Choroid plexus epithelial cell (primary cell): Measurements from ENCODE around the gene STAM.
"Not testable (repeated sequence)": the region's sequence is repeated elsewhere in the genome, so short reads cannot be mapped to it uniquely, and the experiment has no call there.

Experiments used
- DNase-seq: peaks from one replicate; pipeline ENCODE4 v3.0.0-alpha.2; 2010; ENCODE audit warnings: low read depth
- H3K4me3 ChIP-seq: 2 replicates; pipeline ENCODE4 v1.5.1; 2011; ENCODE audit warnings: low read depth, mild to moderate bottlenecking, control low read depth, low read length, moderate library complexity
- CTCF ChIP-seq: conservative IDR thresholded peaks from 2 replicates; pipeline ENCODE4 v1.5.1; 2011; ENCODE audit warnings: low read depth, mild to moderate bottlenecking, control low read depth, inconsistent platforms, low read length, moderate library complexity

Gene STAM

GRCh38 chr10:17626656-17627055 is 17.3 kb upstream of the STAM start:
- no peak for TF ChIP-seq CTCF
- DNase-seq = no peak
- no peak overlapping the region for H3K4me3 ChIP-seq

- not testable (repeated sequence) for DNase-seq, H3K4me3 ChIP-seq
Measured at GRCh38 chr10:17632590-17632989, 11.4 kb upstream of the STAM start.

- no peak for TF ChIP-seq CTCF
- no peak for DNase-seq
- no peak overlapping the region for H3K4me3 ChIP-seq
Measured at GRCh38 chr10:17633353-17633752, 10.6 kb upstream of the STAM start.

- TF ChIP-seq CTCF = no peak
- H3K4me3 ChIP-seq = no peak overlapping the region
Measured at GRCh38 chr10:17637869-17638268, 6.1 kb upstream of the STAM start.

GRCh38 chr10:17640331-17640816 is 3.6 kb upstream of the STAM start:
- no peak for TF ChIP-seq CTCF
- DNase-seq = no peak
- H3K4me3 ChIP-seq = no peak overlapping the region

More at GRCh38 chr10:17637869-17638268, 6.1 kb upstream of the STAM start:
- DNase-seq = no peak

- H3K4me3 ChIP-seq = peak overlapping the region; percentile 99
- TF ChIP-seq CTCF = no peak
- DNase-seq = peak; percentile 82
Measured at GRCh38 chr10:17643339-17643754, 604 bp upstream of the STAM start.

GRCh38 chr10:17644485-17644943 is 563 bp downstream of the STAM start:
- DNase-seq = peak; percentile 59
- no peak for TF ChIP-seq CTCF
- peak overlapping the region; percentile 99 for H3K4me3 ChIP-seq
